ENCODE results near the gene CTSO.
"Not testable (repeated sequence)": the region's sequence is repeated elsewhere in the genome, so short reads cannot be mapped to it uniquely, and the experiment has no call there.

CTSO gene

DNA sequence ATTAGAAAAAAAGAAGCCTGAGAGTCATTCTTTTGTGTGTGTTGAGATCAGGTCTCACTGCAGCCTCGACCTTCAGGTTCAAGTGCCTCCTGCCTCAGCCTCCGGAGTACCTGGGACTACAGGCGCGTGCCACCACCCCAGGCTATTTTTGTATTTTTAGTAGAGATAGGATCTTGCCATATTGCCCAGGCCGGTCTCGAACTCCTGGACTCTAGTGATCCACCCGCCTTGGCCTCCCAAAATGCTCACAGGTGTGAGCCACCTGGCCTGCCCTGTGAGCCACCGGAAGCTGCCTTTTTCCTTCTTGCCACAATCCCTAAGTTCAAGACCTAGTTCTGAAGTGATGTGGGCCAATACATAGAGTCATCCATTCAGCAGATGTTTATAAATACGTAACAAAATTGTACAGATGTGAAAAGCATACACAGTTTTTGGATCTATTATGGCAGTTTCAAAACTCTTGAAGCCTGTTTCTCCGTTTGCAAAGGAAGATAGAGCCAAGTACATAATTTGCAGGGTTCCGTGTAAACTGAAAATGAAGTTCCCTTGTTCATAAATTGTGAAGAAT, 536 bp upstream of the CTSO start:
- DNase-seq, result no peak

DNA sequence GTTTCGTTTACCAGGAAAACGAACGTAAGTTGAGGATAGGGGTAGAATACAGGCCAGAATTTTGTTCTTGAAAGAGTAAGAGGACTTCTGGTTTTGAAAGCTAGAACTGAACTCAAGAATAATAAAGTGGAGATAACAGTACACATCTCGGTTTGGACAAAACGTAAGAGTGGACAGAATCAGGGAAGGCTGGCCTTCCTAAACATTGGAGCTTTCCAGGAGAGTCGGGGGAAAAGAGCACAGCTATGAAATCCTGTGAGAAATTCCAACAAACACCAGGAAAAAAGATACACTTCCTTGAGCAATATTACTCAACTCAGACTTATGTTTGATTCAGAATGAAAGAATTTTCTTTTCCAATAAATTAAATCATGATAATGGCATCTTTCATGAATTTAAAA, 1.2 kb downstream of the CTSO start:
- no peak for DNase-seq

DNA sequence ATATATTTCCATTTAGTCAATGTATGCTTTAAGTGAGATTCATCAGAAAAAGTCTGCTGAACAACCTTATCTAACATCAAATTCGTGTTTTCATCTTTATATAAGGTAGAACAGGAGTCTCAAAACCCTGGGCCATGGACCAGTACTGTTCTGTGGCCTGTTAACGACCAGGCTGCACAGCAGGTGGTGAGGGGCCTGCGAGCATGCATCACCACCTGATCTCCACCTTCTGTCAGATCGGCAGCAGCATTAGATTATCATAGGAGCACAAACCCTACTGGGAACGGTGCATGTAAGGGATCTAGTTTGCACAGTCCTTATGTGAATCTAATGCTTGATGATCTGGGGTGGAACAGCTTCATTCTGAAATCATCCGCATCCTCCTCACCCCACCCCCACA, 3.2 kb downstream of the CTSO start:
- no peak for DNase-seq

DNA sequence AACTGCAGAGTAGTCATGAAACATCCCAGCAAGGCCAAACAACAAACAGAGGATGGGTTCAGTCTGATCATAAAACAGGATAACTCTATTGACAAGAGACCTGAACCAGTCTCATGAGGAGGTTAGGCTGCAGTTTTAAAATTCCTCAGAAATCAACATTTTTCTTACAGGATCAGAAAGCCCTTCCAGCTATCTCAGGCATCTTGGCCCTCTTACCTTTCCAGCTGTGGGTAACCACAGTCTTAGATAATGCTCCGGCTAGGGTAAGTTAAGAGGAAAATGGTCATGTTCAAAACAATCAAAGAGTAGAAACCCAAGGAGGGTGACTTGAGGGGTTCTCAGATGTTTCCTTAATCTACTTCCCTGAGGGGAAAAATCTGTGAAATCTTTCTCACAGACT, 5.1 kb downstream of the CTSO start:
- DNase-seq, result no peak

DNA sequence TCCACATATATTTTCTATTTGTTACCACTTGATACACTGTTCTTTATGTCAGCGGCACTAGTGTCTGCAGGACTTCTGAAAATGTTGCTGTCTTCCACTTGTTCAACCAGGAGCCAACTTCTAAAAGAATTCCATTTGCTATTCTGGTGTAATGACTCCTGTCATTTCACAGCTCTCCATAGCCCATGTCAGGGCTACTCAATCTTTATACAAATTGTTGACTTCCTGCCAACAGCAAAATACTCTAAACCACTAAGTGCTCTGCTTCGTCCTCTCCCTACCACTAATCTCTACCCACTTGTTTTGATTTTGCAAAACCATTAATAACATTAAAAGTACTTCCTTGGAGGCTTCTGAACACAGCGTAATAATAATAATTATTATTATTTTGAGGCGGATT, 7.2 kb downstream of the CTSO start:
- no peak for DNase-seq

DNA sequence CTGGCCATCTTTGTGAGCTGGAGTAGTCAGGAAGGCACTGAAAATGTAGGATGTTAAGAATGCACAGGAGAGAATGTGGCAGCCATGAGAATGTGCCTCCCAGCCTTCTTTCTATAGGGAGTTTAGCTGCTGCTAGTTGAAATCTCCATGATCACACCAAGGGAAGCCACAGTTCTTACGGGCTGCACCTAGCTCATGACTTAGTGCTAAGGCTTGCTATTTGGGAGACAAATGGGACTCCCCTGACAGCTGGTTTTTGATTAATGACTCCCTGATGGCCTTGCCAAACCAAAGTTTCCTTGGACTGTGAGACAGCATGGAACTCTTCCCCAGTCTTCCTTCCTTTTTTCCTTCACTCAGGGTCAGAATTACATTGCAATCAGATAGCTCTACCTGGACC, 9.2 kb downstream of the CTSO start:
- DNase-seq, result no peak

DNA sequence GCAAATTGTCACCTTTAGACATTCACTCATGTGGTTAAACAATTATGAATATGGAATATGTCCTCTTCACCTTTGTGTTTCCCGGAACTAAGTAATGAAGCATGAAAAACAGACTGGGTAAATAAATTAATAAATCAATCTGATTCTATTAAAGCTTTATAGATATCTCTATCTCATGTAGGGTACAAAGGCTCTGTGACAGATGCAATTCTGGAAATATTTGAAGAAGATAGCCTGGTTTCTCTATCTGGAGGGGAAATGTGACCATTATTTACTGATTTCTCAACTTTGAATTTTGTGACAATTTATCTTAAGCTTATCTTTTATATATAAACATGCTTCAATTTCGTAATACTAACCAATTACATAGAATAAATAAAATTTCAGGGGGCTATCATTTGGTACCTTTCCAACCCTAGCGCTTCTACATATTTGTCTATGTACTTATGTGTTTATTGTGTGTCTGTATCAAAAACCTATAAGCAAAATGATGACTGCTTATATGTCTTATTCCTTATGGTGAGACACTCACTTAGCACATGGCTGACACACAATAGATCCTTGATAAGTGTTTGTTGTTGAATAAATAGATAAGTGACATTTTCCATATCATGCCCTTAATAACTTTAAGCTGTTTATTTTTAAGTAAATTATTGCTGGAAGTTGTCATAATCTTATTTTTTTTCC, 9.9 kb downstream of the CTSO start:
- no peak for DNase-seq

DNA sequence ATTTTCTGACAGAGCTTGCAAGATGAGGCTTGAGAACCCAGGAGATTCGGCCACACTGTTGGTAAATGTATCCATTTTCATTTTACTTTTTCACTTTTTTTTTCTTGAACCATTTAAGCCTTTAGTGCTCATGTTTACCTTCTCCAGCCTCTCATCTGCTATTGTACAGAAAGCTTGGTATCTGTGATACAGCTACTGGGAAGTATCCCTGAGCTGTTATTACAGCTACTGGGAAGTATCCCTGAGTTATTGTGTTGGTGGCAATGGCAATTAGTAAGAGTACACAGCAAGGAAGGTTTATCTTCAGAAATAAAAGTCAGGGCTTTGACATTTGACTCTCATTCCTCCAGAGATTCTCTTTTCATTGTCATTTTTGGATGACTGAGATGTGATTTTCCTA, 11.8 kb downstream of the CTSO start:
- DNase-seq, result no peak

DNA sequence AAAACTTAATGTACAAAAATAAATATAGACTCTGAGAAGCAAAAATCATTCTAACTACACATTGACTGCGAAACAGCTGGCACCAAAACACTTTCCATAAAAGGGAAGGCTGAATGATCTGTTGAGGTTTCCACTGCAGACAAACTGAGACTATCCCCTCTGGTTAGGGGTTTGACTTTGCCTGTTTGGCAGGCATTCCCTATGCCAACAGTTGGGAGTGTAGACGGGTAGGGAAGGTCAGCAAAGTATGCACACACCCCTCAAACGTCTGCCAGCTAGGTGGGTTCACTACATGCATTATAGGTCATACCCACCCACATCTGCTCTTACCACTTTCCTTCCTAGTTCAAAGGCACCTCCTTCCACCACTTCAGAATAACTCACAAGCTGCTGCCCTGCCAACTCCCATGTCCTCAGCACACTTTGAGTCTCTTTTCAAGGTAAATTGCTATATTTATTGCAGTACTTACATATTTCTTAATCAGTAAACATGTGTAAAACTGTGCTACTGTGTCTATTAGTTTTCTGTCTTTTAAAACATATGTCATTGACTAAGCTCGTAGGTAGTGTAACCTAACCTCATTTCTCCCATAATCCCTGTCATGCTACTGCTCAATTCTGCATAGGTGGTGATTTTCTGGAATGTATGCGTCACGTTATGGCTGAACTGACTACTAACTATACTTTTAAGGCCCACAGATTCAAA, 12.4 kb downstream of the CTSO start:
- DNase-seq, result no peak

DNA sequence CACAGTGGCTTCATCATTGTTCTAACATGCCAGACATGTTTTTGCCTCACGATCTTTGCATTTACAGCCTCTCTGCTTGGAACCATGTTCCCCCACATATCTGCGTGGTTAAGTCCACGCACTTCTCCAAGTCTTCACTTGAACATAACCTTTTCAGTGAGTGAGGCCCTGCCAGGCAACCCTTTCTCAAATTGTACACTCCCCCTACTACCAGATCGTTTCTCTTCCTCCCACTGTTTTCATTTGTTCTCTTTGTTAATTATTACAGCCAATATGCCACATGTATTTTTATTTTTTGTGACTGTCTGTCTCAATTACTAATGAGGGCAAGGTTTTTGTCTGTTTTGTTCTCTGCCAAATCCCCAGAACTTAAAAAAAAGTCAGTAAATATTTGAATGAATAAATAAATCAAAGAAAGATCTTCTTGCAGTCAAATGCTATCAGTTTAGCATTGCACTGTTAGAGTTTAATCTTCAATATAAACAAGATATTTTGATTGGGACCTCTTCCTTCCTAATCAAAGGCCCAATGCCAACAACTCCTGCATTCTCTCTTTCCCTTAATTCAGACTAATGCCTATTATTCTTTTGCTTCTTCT, 18.2 kb downstream of the CTSO start:
- no peak for DNase-seq

DNA sequence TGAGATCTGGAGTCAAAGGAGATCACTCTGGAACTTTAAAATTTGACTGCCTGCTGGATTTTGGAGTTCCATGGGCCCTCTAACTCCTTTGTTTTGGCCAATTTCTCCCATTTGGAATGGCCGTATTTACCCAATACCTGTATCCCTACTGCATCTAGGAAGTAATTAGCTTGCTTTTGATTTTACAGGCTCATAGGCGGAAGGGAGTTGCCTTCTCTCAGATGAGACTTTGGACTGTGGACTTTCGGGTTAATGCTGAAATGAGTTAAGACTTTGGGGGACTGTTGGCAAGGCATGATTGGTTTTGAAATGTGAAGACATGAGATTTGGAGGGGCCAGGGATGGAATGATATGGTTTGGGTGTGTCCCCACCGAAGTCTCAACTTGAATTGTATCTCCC, 19.0 kb downstream of the CTSO start:
- DNase-seq, result not testable (repeated sequence)

DNA sequence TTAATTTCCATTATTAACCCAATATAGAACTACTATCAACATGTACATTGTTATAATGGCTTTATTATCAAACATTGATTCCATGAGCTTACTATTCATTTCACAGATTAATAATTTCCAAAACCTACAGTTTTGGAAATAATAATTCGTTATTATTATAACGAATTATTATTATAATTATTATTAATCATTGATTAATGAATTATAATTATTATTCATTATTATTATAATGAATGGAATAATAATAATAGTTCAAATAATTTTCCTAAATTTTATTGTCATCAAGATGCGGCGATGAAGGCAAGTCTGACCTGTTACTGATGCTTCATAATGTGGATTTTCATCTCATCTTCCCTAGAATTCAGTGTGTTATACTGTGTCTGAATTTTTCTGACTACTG, 22.0 kb downstream of the CTSO start:
- no peak for DNase-seq

DNA sequence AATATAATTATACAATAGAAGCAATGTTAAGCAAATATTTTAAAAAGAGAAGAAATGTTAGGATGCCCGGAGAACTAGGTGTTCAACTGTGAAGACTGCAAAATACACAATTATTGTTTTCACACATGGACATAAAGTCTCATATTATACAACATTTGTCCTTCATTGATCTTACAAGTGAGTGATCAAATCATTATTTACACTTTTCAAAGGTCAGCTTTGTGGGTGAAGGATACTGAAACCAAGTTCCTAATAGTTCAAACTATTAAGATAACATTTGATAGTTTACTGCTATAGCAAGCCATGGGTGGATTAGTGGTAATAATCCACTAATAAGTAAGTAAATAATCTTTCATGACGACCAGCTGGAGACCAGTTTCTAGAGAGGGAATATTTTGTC, 23.3 kb downstream of the CTSO start:
- no peak for DNase-seq

DNA sequence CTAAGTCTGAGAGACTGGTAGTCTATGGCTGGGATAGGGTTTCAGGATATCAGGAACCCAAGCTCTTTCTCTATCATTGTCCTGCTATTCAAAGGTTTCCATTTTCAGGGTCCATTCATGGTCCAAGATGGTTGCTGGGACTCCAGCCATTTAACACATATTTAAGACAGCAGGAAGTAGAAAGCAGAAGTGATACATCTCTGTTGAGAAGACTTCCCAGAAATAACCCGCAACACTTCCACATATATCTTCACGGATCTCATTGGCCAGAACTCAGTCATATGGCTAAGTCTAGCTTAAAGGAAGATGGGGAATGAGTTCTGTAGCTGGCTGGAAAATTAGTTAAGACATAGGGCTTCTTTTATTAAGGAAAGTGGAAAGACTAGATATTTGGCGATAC, 23.8 kb downstream of the CTSO start:
- DNase-seq, result no peak

DNA sequence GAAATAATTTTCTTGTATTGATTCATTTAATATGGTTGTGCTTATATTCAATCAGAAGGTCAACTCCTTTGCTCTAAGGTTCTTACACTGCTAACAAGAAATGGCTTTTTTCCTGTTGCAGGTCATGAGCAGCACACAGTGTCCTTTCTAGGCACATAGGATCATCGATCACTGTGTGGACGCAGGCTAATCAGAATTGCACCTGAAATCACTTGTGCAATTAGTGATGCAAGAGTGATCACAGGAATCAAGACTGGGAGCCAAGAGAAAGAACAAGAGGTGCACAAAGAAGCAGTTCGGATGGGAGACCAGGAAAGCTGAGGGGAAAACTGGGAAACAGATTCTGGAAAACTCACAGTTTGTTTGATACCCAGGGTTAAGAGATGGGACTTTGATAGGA, 29.0 kb downstream of the CTSO start:
- no peak for DNase-seq

DNA sequence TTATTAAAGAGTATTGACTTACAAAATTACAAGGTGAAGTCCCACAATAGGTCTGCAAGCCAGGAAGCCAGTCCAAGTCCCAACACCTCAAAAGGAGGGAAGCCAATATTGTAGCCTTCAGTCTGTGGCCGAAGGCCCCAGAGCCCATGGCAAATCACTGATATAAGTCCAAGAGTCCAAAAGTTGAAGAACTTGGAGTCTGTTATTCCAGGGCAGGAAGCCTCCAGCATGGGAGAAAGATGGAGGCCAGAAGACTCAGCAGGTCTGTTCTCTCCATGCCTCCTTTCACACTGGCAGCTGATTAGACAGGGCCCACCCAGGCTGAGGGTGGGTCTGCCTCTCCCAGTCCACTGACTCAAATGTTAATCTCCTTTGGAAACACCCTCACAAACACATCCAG, 32.1 kb downstream of the CTSO start:
- DNase-seq, result no peak

DNA sequence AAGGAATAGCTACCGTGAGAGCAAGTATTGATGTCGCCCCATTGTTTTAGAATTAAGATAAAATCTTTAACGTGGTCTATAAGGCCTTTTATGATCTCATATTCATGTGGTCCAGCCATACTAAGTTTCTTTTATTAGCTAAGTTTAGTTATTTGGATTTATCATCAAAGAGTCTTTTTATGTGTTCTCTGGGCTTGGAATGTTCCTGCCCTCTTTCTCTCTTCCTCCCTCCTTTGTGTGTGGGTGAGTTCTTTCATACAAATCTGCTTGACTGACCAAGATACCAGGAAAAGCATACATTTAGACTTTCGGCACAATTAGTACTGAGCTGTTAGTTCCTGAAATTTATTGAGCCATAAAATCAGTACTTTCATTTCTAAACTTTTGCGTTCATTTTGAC, 38.9 kb downstream of the CTSO start:
- no peak for DNase-seq

DNA sequence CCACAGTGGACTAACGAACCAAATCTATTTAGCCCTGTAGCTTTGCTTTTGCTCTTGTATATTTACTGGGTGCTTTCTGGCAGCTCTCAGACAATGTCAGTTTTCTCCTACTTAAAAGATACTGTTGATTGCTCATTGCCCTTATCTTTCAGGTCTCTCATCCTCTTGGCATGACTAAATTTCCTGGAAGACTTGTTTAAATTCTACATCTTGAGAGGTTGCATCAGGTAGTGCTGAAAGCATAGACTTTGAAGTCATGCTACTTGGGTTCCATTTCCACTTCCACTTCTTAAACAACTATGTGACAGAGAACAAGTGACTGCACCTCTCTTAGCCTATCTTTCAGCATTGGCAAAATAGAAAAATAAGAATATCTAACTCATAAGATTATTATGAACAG, 41.8 kb downstream of the CTSO start:
- no peak for DNase-seq

DNA sequence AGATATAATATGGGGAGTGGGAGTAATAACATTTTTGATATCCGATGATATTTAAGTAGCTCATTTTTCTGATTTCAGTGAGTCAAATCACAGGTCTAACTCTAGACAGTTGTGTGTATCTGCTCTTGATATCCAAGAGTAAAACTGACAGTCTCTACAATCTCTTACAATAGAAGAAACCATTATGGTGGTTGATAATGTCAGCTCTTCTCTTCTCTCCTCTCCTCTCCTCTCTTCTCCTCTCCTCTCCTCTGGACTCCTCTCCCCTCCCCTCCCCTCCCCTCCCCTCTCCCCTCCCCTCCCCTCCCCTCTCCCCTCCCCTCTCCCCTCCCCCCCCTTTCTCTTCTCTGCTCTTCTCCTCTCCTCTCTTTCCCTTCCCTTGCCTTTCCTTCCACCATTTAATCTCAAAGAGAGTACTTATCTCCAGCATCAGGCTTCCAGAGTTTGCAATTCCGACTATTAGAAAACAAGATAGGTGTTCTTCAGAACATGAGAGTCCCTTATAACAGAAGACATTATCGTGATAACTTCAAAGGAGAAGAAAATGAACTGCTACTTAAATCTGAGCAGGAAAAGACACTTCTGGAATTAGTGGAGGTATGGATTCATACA, 43.9 kb downstream of the CTSO start:
- no peak for DNase-seq

DNA sequence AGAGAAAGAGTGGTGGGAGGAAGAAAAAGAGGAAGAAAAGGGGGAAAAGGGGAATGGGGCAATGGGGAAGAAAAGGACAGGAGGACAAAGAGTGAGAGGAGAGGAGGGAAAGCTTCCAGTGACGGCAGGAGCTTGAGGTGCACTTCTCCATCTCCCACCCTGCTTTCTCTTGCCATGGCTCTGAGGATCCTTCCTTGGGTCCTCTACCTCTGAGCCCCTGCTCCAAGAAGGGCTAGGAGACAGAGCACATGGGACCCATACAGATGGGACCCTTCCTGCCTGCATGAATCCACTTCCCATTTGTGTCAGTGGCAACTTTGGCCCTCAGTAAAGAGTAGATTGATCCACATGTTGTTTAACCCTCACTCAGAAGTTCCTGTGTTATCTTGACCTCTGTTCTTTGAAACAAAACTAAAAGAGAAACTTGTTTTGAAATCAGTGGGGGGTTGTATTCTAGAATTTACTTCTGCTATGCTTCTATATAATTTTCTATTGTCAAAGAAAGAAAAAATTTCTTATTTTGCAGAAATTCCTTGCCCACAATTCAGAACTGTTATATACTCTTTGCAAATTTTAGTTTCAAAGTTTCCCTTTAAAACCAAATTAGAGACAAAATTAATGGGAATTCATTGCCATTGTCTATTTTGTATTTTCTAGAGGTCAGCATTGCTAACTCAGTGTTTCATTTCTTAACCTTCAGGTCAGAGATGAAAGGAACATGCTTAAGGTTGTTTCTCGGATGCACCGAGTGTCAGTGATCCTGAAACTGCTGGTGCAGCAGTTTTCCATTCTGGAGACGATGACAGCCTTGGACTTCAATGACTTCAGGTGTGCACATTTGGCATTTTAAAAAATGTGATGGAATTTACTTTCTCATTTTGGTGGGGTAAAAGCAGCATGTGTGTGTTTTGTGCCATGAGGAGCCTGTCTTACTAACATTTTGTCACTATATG, 45.2 kb downstream of the CTSO start:
- no peak for DNase-seq

DNA sequence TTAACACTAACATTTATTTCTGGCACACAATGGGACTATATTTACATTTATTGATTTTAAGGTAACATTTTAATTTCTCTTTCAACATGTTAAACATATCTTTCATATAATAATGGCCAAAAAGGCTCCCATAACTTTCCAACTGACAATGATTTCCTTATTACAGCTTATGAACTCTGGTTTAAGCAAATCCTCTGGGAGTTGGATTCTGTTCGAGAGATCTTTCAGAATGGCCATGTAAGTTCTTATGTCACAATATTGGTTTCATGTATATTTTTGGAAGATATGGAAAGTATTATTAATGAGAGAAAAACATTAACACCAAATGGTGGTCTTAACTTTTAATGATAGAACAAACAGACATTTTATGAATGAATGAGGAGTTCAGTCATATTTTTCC, 46.1 kb downstream of the CTSO start:
- no peak for DNase-seq

DNA sequence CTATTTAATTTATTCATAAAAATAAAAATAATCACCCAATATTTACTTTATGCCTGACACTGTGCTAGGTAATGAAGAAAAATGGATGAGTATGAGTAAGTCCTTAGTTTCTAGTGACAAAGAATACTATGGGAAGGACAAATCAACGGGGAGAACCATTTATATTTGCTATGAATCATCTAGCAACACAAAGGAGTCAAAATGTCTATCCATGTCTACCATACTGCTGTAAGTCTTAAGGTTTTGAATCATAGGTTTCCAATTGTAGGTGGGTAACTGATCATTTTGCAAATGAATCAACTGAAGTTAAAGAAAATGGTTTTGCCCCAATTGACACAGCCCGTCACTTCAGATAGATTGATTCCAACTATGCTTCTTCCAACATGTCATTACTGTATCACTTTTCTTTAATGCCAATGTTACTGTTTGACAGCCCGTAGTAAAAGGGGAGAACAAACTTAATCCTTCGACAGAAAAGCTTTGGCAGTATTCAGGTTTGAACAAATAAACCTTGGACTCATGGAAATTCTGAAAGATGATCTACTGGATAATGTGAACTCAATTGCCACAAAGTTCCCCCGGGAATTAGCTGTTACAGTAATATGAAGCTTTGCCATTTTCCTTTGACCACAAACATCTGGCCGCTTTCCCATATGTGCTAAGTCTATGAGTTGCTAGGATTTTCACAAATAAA, 47.0 kb downstream of the CTSO start:
- DNase-seq, result no peak

All from midbrain (tissue), 1 donor.